Testis (tissue), 3 donors: ENCODE results near the gene OR52I2. TPM values are rescaled to one million over a fixed set of nuclear protein-coding genes. Genes with fewer than 3 reads are reported as not detected.

Source experiments
- DNase-seq: peaks from one replicate; pipeline ENCODE4 v3.0.0-alpha.2; 2019
- H3K27ac ChIP-seq, 2 donors: fragments of 200-600 bp; sonication (generic); one replicate each; pipeline ENCODE4 v1.5.1; 2019
- H3K27me3 ChIP-seq: fragments of 200-600 bp; sonication (generic); one replicate; pipeline ENCODE4 v1.5.1; 2019
- H3K36me3 ChIP-seq: fragments of 200-600 bp; sonication (generic); one replicate; pipeline ENCODE4 v1.5.1; 2017; ENCODE audit warnings: low read depth; ENCODE audit errors: missing control alignments
- H3K4me1 ChIP-seq: fragments of 200-600 bp; sonication (generic); one replicate; pipeline ENCODE4 v1.5.1; 2019
- H3K4me3 ChIP-seq, 2 donors: fragments of 200-600 bp; sonication (generic); one replicate each; pipeline ENCODE4 v1.5.1; 2017 to 2019
- H3K9me3 ChIP-seq: fragments of 200-600 bp; sonication (generic); one replicate; pipeline ENCODE4 v1.5.1; 2017
- POLR2A ChIP-seq: fragments of 450-650 bp; IDR thresholded peaks from one replicate; pipeline ENCODE4 v1.6.1; 2017; ENCODE audit warnings: antibody characterized with exemption, mild to moderate bottlenecking, moderate library complexity
- WGBS, 2 donors: methylation state at CpG; one replicate each; pipeline ENCODE4 v1.1.5; 2018; 5-methylcytosine and 5-hydroxymethylcytosine counted together
- intact Hi-C: fragments of 100-400 bp; cut with DNase I; formaldehyde crosslinking; loops from one replicate; pipeline ENCODE4 v1.15.1; 2023; ENCODE audit warnings: low total_unique reads
- polyA plus RNA-seq: library from polyadenylated mRNA; stranded (reverse); fragments of 350-450 nt; fragmentation: Illumina TruSeq; extraction: RNeasy Lipid Tissue Mini Kit (QIAGEN cat#74804); gene quantifications from one replicate; pipeline ENCODE4 v1.2.3, GENCODE V29; 2014; ENCODE audit warnings: low read depth, low replicate concordance; ENCODE audit not compliant: insufficient read depth
- total RNA-seq, 2 donors: library from RNA; depleted of rRNA; stranded (reverse); fragments of >200 nt; gene quantifications; one replicate each; pipeline ENCODE4 v1.2.3, GENCODE V29; 2016
- TF ChIP-seq, protein P1 (sequence below), 3 experiments: fragments of 450-650 bp in 2 of 3; fragments of 200-600 bp in 1 of 3; sonication (generic) in 1 of 3; IDR thresholded peaks; one replicate each; pipeline ENCODE4 v1.5.1; 2016 to 2019; ENCODE audit warnings: antibody characterized with exemption in 3 of 3, mild to moderate bottlenecking in 2 of 3, moderate library complexity in 1 of 3

OR52I2 gene
- total and polyA plus RNA-seq, 3 donors from 2014 or later: 0.31 TPM; not detected in 2

DNA sequence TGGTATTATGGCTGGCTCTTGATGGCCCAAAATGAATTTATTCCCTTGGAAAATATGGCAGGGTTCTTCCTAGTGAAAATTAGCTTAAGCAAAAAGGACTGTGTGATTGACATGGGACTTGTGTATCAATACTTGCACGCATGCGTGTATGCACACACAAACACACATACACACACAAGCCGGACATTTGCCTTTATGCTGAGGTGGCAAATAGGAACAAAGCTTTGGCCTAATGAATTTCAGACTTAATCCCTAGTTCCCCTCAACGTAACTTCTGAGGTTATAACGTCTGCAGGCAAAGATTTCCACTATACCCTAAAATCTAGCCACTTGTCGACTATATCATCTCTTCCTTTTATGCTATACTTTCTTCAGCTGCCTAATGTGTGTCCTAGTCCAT is 2.9 kb upstream of the OR52I2 start:
- no peak for DNase-seq
- WGBS, 2 donors: 75 to 81% methylated on average over 6 of the region's 6 CpGs
- H3K27me3 ChIP-seq: no peaks in the 10 kb centered on the region
- H3K4me1 ChIP-seq: no peaks in the 10 kb centered on the region
- no peaks in the 10 kb centered on the region for H3K36me3 ChIP-seq
- intact Hi-C loops: no loop called here
- no peak overlapping the region for H3K4me3 ChIP-seq
- H3K27ac ChIP-seq: no peak overlapping the region
- H3K9me3 ChIP-seq: no peaks in the 10 kb centered on the region
- no peak for TF ChIP-seq POLR2A
- TF ChIP-seq, protein P1, sequence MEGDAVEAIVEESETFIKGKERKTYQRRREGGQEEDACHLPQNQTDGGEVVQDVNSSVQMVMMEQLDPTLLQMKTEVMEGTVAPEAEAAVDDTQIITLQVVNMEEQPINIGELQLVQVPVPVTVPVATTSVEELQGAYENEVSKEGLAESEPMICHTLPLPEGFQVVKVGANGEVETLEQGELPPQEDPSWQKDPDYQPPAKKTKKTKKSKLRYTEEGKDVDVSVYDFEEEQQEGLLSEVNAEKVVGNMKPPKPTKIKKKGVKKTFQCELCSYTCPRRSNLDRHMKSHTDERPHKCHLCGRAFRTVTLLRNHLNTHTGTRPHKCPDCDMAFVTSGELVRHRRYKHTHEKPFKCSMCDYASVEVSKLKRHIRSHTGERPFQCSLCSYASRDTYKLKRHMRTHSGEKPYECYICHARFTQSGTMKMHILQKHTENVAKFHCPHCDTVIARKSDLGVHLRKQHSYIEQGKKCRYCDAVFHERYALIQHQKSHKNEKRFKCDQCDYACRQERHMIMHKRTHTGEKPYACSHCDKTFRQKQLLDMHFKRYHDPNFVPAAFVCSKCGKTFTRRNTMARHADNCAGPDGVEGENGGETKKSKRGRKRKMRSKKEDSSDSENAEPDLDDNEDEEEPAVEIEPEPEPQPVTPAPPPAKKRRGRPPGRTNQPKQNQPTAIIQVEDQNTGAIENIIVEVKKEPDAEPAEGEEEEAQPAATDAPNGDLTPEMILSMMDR (IDR thresholded peaks at IDR 0.05): no peak

GRCh38 chr11:4580124-4580523 is 1.4 kb upstream of the OR52I2 start:
- Histone ChIP-seq H3K27ac (no peak overlapping the region), H3K4me1 (no peaks in the 10 kb centered on the region), H3K9me3 (no peaks in the 10 kb centered on the region), H3K27me3 (no peaks in the 10 kb centered on the region), H3K36me3 (no peaks in the 10 kb centered on the region), H3K4me3 (no peak overlapping the region)
- DNase-seq: no peak
- intact Hi-C loops: no loop called here
- WGBS, 2 donors: 70 to 89% methylated on average over 1 of the region's 1 CpG
- TF ChIP-seq, protein P1 (IDR thresholded peaks at IDR 0.05): no peak
- TF ChIP-seq POLR2A: no peak

DNA sequence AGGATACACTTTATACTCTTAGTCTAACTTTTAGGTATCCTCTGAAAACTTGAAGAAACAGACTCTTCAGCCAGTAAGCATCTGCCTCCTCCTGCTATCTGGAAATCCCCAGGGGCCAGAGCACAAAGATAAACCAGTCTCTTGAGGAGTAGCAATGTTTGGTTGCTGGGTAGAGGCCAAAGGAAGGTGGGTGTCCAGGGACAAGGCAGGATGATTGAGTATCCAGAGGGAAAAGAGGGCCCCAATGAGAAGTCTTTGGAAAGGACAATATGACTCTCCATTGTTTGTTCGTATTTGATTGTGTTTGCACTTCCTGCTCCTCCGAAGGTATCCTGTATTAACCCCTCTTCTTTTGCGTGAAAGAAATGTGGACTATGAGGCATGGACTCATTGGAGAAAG is 7.5 kb downstream of the OR52I2 start:
- Histone ChIP-seq H3K27me3 (no peaks in the 10 kb centered on the region), H3K27ac (no peak overlapping the region), H3K4me1 (no peaks in the 10 kb centered on the region), H3K9me3 (no peaks in the 10 kb centered on the region), H3K36me3 (no peaks in the 10 kb centered on the region), H3K4me3 (no peak overlapping the region)
- DNase-seq: no peak
- 76 to 79% methylated on average over 3 of the region's 3 CpGs for WGBS, 2 donors
- TF ChIP-seq, protein P1 (IDR thresholded peaks at IDR 0.05): no peak
- no peak for TF ChIP-seq POLR2A
- intact Hi-C loops: no loop called here

DNA sequence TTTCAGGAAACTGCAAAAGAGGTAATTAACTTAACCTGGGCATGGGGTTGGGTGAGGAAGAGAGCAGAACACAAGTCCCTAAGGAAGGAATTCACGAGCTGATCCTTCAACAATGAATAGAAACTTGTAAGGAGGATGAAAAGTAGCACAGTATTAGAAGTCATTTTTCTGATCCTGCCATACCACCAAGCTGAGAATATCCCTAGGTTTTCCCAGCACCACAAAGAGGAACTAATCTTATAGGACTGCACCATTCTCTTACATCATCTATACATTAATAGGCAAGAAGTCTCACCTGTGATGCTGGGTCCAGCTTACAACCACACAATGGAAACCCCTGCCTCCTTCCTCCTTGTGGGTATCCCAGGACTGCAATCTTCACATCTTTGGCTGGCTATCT is 12.2 kb downstream of the OR52I2 start, which contains the start of gene OR52I1:
Gene OR52I1 (plus strand): TSS at position 301 of the 400 bp plus-strand sequence. CDS start 0 bp downstream, at position 301.
- Histone ChIP-seq H3K36me3 (no peaks in the 10 kb centered on the region), H3K4me1 (no peaks in the 10 kb centered on the region), H3K27ac (no peak within 1 kb of the TSS), H3K27me3 (no peaks in the 10 kb centered on the region), H3K4me3 (no peak within 1 kb of the TSS), H3K9me3 (no peaks in the 10 kb centered on the region)
- intact Hi-C loops: no loop called here
- 85 to 93% methylated on average over 1 of the region's 1 CpG for WGBS, 2 donors
- TF ChIP-seq POLR2A: no peak
- TF ChIP-seq, protein P1 (IDR thresholded peaks at IDR 0.05): no peak
- DNase-seq: no peak

GRCh38 chr11:4605057-4605456 is 23.5 kb downstream of the OR52I2 start:
- Histone ChIP-seq H3K36me3 (no peaks in the 10 kb centered on the region), H3K4me3 (no peak overlapping the region), H3K27ac (no peak overlapping the region), H3K9me3 (no peaks in the 10 kb centered on the region), H3K4me1 (peaks cover 4% of the 10 kb centered on the region), H3K27me3 (no peaks in the 10 kb centered on the region)
- intact Hi-C loops: no loop called here
- 84 to 90% methylated on average over 4 of the region's 4 CpGs for WGBS, 2 donors
- no peak for DNase-seq
- no peak for TF ChIP-seq POLR2A
- TF ChIP-seq, protein P1 (IDR thresholded peaks at IDR 0.05): no peak
